ENCODE data around the gene CDH13.

CDH13 gene

DNA sequence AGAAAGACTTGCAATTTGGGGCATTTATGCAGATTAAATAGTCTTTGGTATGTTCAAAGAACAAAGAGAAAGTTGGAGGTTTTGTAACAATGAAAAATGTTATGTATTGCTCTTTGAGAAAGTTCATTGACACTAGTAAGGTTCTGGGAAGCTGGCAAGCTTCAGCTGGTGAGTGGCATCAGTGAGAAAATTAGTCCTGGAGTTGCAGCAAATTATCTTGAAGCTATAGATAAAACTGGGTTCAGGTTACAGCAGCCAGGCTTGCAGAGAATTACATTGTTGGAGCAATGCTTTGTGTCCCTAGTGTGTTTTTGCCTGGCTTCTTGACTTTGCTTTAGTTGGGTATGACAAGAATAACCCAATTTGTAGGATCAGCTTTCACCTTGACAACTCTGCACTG, 221.2 kb downstream of the CDH13 start:
- DNase-seq (ENCODE audit: low spot score), result no peak

DNA sequence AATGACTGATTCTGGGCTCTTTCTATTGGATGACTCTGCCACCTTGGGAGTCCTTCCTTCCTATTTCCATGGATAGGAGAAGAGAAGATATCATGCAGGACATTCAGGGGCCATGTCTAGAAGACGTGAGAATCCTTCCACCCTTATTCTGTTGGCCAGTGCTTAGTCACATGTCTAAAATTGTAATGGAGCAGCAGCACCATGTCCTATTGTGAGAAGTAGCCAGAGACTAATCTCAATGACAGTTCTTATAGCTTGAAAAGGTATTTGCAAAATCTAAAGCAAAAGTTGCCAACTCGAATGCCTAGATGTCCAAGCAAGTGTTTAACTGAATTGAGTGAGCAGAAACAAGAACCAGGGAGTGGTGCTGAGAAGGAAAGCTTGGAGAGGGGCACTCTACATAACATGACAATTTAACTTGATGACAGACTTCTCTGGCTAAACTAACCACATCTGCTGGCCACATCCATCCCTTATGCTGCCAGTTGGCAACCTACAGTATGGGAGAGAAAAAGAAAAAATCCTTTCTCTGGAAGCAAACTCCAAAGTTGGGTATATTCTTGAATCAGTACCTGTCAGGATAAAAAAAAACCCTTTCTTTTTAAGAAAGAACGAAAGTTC, 225.7 kb downstream of the CDH13 start:
- DNase-seq (ENCODE audit: low spot score), result no peak

DNA sequence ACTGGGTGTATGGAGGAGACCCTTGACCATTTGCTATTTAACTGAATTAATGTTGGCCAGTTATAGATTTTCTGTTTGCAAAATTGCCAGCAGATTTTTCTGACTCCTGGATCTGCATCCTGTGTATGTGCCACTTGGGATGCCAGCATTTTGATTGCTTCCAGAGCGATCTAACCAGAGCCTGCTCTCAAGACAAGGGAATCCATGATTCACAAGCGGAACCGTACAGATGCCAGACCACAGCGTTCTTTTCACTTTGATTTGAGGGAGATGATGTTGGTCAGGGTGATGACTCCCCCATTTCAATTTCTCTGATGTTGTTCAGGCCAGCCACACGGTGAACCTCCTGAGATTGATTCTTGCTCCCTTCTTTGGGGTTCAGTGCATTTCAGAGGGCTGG, 228.7 kb downstream of the CDH13 start:
- no peak for DNase-seq (ENCODE audit: low spot score)

DNA sequence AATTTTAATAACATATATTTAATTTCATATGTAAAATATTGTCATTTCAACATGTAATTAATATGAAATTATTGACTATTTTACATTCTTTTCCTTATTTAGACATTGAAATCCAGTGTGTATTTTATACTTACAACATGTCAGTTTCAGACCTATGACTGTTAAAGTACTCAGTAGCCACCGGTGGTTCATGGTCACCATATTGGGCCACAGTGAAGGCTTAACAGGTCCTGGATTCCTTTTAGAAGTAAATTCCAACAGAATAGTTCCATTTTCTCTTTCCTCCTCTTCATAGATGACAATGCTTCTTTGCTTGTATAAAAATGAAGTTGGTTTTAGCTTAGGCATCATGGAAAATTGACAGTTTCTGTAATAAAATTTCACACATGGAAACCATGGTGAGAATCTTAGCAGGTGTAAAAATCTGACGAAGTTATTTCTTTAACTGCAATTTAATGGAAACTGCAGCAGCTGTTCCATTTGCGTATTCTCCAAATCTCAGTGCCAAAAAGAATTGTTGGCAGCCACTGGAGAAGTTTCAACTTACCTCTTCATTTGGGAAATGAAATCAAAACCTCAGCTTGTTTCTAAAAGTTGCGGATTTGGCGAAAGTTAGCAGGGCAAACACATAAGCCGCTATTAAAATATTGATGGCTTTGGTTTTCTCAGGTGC, 231.1 kb downstream of the CDH13 start:
- no peak for DNase-seq (ENCODE audit: low spot score)

DNA sequence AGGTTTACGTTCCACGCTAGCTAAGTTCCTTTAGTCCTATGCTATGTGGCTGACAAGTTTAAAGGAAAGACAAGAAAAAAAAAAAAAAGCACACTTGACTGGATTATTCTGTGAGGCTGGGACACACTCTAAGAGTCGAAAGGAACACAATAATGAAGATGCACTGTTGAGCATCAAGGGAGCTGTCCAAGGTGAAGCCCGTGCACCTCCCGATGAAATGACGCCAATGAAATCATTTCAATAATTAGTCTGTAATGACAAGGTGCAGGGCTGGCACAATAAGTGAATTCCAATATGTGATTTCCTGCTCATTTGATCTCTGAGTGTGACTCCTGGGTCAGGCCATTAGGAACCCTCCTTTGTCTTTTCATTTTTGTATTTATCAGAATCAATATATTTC, 232.9 kb downstream of the CDH13 start:
- DNase-seq (ENCODE audit: low spot score), result no peak

DNA sequence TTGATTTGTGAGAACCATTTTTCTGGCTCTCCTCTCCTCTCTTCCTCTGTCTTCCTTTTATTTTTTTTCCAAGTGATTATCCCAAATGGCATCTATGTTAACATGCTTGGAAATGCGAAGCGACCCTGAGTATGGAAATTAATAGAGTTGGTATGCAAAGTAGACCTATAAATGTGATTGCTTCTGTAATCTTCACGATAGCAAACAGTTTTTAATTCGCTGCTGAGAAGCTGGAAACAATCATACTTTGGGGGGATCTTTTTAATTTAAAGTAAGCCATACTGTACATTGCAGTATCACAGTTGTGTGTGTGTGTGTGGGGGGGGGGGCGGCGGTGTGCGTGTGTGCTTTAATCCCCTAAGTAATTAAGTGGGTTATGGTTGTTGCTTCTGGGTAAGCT, 233.3 kb downstream of the CDH13 start:
- DNase-seq (ENCODE audit: low spot score), result no peak

DNA sequence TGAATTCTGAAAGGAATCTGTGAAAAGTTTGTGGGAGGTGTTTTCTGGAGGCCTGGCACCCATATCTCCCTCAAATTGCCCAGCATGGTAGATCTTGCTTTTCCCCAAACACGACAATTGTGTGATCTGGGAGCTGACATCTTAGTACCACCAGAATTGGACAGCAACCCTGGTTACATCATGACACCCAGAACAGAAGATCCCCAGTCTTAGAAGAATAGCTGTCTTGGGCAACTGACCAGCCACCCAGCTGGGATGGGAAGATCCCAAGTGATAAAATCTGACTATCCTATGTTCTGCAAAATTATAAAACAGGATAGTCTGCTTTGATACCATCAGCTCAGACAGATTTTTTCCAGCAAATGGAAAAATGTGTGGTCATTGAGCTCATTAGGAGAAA, 235.3 kb downstream of the CDH13 start:
- no peak for DNase-seq (ENCODE audit: low spot score)

DNA sequence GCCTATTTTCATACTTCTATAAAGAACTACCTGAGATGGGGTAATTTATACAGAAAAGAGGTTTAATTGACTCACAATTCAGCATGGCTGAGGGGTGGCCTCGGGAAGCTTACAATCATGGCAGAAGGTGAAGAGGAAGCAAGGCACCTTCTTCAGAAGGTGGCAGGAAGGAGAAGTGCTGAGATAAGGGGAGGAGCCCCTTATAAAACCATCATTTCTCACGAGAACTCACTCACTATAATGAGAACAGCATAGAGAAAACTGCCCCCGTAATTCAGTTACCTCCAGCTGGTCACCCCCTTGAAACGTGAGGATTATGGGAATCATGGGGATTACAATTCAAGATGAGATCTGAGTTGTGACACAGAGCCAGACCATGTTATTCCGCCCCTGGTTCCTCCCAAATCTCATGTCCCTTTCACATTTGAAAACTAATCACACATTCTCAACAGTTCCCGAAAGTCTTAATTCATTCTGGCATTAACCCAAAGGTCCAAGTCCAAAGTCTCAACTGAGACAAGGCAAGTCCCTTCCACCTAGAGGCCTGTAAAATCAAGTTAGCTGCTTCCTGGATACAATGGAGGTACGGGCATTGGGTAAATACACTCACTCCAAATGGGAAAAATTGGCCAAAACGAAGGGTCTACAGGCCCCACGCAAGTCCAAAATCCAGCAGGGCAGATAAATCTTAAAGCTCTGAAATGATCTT, 237.7 kb downstream of the CDH13 start:
- DNase-seq (ENCODE audit: low spot score), result no peak

DNA sequence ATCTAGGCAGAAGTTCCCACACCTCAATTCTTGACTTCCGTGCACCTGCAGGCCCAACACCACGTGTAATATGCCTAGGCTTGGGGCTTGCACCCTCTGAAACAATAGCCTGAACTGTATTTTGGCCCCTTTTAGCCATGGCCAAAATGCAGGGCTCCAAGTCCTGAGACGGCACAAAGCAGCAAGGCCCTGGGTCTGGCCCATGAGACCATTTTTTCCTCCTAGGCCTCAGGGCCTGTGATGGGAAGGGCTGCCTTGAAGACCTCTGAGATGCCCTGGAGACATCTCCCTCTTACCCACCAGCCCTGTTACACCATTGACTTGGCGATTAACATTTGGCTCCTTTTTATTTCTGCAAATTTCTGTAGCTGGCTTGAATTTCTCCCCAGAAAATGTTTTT, 238.6 kb downstream of the CDH13 start:
- DNase-seq (ENCODE audit: low spot score), result no peak

DNA sequence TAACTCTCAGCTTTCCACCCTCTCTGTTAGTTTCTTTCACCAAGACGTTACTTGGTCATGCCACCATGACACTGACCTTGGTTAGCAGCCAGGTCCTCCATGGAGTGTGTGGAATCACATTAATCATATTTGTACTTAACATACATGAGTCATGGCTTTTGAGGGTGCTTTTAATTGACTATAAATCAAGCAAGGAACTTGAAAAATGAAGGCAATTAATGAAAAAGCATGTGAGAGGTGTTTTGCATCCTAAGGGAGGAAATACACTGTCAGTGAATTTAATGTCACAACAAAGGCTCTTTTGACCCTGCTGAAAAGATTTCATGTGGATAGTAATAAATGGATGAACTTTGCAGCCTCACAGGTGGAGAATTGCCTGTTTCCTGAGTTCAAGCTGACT, 240.7 kb downstream of the CDH13 start:
- DNase-seq (ENCODE audit: low spot score), result no peak

DNA sequence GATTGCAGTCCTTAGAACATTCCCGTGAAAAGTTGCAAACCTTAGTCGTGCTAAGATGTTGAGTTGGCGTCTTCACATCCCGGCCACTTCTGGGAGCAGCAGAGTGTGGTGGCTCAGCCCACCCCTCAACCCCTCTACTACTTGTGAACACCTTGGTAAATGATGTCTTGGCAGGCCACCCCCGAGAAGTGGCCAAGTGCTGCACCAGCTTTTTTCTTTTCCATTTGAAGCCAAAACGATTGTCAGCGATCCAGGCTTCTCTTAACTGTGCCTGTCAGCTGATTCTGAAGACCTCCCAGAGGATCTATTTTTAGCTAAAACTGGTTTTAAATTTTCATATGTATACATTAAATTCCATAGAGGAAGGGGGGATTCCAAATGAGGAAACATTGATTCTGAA, 247.5 kb downstream of the CDH13 start:
- no peak for DNase-seq (ENCODE audit: low spot score)

DNA sequence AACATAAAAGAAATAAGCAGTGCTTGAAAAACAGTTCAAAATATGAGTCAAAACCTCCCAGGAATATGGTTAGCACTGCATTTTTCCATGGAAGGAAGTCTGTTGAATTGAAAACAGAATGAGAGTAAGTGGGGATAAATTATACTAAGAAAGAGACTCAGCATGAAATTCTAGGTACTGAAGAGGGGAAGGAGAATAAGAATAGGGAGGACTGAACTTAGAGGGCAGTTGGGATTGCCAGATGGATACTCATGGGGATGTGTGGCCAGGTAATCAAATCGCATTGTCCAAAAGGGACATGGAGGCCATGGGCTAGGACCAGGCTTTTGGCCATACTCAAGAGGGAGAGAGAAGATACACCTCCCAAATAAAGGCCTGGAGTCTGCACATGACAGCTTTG, 247.9 kb downstream of the CDH13 start:
- DNase-seq (ENCODE audit: low spot score), result no peak

DNA sequence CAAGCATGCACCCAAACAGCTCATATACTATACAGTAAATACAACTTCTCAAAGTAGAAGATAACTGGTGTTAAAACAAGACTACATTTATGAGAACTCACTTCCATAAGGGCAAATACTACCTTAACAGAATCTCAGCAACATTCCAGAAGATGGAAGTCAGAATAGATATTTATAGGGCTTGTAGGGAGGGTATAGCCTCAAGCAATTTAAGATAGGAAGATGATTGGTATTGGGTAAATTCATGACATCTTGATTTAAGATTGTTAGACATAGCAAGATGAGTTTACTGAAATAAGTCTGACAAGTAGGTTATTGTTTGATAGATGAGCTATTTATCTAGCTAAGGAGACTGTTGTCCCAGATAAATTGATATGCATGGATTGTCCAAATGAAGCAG, 250.2 kb downstream of the CDH13 start:
- DNase-seq (ENCODE audit: low spot score), result no peak

DNA sequence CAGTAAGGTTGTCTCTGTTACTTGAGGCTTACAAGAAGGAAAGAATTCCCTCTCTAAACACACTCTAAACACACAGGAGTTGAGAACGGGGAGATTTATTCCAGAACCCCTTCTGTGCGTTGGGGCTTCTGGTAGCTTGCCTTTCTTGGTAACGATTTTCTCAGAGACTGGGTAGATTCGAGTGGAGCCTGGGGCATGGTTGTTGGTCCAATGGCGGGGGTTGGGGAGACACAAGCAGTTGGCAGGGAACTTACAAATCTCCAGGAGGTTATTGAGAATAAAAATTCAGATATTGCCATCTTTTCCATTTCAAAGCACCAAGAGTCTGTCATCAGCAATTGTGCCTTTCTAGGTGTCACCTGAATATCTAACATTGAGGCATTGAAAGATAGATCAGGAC, 251.7 kb downstream of the CDH13 start:
- no peak for DNase-seq (ENCODE audit: low spot score)

DNA sequence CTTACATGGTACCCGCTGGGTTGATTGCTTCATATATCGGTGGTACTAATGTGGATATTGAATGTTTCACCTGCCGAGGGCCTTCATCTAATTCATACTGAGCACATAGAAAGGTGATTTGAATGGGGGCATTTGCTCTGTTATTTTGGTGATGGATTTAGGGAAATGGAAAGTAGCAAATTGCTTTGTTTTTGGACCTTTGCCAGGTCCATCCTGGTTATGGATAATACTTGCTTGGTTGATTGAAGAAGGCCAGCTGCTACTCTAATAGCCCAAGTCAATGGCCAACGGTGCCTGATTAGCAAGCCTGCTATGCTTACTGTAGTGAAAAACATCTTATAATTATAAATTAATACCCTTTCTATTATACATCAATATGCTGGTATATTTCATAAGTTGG, 253.6 kb downstream of the CDH13 start:
- no peak for DNase-seq (ENCODE audit: low spot score)

DNA sequence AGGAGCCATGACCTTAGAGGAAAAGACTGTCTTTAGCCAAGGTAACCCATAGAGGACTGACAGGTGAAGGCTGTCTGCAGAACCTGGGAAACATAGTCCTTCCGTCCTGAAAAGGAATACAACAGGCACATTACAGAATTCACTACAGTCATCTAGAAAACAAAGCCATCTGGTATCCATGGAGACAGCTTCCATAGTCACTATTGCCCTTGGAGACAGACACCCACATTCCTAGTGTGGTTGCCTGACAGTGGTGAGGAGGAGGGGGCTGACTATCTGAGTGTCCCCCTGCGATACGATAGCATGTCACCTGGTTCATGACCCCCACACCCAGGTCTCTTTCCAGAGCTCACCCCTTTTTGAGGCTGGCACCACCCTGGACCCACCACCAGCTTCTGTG, 254.7 kb downstream of the CDH13 start:
- DNase-seq (ENCODE audit: low spot score), result no peak

DNA sequence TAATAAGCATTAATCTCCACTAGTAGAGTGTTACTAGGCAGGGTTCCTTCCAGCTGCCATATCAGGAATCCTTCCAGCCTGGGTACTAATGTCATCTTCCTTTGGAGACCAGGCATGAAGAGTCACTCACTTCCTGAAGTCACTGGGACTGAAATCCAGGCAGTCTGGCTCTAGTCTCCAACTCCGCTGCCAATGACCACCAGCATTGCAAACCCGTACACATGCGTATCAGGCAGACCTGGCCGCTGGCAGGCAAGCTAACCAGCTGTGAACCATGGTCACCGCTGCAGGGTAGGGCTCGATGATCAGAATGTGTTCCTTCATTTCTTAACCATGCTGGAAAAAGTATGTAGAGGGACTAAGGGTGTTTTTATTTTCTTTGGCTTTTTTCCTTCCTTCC, 255.5 kb downstream of the CDH13 start:
- no peak for DNase-seq (ENCODE audit: low spot score)

DNA sequence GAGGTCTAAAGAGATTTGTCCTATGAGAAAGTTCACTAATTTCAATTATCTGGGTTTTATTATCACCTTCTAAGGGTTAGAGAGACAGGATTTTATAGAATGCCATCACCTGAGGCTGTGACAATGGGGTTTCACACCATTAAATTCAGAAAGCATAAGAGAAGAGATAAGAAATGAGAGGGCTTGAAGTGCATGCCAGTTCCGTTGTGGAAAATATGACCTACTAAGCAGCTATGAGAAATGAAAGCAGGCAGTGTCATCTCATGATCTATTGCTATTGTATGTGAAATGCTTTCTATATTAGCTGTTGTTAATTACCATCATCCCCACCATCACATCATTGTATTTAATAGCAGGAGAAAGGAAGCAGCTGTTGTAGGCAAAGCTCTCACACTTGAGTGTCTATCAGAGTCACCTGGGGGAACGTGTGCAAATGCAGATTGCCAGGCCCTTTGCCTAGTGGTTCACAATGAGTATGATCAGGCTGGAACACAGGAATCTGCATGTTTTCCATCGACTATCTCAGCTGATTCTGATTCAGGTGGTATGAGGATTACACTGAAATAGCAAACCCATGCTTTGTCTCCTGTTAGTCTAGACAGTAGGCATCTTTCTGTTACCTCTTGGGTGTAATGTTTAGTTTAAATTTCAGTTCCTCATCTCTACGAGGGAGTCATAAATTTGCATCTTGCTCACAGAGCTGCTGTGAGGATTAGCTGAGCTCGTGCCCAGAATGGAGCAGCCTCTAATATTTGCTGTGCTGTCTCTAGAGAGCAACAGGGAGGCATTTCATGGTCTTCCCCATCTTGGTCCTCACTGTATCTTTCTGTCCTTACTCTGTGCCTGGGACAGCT, 256.4 kb downstream of the CDH13 start:
- DNase-seq (ENCODE audit: low spot score), result no peak

DNA sequence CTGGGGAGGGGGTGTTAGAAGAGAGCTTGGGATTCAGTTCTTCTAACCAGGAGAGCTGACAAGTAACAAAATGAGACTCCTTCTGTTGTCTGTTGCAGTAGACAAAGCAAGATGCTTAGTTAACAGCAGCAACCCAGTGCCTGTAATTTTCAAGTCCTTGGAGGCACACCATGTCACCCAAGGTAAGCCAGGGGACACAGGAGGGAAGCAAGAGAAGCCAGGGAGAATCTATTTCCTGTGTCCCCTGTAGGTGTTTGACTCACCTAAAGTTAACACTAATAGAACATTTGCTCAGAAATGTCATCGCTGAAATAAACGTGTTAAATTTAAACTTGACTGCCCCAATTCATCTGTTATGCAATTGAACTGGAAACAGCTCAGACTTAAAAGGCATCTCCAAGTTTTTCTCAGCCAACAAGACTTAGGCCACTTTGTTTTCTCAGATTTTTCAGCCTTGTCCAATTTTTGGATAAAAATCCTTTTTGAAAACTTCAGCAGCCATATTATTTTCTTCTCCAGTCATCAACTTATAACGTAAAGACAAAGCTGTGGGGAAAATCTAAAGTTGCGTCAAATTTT, 257.6 kb downstream of the CDH13 start:
- DNase-seq (ENCODE audit: low spot score), result no peak

DNA sequence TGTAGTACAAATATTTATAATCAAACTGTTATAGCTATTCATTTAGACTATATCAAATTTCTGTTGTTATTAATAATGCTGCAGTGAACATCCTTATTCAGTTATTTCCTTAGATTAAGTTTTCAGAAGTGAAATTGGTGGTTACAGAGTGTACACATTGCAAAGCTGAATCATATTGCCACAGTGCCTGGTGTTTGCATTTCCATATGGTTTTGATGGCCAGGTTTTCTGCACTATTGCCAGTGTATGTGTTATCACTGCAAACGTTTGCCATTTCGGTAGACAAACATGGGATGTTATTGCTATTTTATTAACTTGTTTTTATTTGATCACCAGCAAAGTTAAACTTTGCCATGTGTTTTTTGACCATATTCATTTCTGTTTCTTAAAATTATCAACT, 259.4 kb downstream of the CDH13 start:
- no peak for DNase-seq (ENCODE audit: low spot score)

DNA sequence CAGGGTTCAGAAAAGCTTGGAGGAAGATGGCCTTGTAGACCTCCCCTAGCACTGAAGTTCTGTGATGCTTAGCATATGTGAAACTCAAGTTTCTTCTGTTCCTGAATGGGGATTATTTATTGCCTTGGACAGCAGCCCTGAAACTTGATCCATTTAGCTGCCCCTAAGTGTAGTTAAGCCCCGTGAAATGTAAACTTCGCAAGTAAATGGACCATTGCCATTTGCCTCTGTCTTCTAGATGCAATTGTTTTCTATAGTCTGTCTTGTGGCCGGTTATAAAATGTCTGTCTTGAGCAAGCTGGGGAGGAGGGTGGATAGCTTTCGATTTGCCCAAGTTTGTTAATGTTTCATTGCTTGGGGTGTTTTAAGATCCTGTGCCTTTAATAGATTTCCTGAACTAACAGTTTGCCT, 261.8 kb downstream of the CDH13 start:
- DNase-seq (ENCODE audit: low spot score), result no peak

DNA sequence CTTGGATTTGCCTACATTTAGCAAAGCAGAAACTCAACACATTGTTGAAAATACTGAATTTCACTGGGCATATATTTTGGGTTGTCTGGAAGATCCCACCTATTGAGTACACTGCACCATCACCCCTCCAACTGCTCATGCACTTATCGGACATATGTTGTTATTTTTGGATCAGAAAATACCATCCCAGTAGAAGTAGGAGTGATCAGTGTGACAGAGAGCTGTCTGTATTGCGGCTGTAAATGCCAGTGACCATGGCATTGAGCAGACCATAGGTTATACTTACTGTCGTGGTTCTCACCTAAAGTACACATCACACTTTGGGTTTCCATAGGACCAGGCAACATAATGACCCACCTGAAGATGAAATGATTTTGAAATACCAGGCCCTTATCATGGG, 264.7 kb downstream of the CDH13 start:
- DNase-seq (ENCODE audit: low spot score), result no peak

Data from HuH-7 (cell line).